Psoas muscle (tissue), 8 donors: ENCODE measurements around the gene EXD3. TPM values are rescaled to one million over a fixed set of nuclear protein-coding genes. Genes with fewer than 3 reads are reported as not detected.

Experiments
- ATAC-seq, 4 donors: fragments of 200-7000 bp; cut with Tn5 transposase; one replicate each; pipeline ENCODE4 v1.9.1; 2020; ENCODE audit warnings: moderate library complexity in 3 of 4, mild to moderate bottlenecking in 2 of 4
- DNase-seq, 2 donors: peaks; one replicate each; pipeline ENCODE4 v3.0.0-alpha.2; 2020
- H3K27ac ChIP-seq: fragments of 200-600 bp; one replicate; pipeline ENCODE4 v1.8.0; 2022
- H3K27me3 ChIP-seq, 3 donors: fragments of 200-600 bp in 1 of 3; one replicate each; pipeline versions ENCODE4 v1.6.1 to v1.8.0; 2013 to 2022; ENCODE audit warnings: low read length in 2 of 3, mild to moderate bottlenecking in 2 of 3, moderate library complexity in 1 of 3; ENCODE audit not compliant: insufficient read depth in 3 of 3
- H3K36me3 ChIP-seq, 2 donors: fragments of 200-600 bp in 1 of 2; one replicate each; pipeline versions ENCODE4 v1.6.1 to v1.8.0; 2013 to 2022; ENCODE audit warnings: low read depth in 1 of 2, mild to moderate bottlenecking in 1 of 2, moderate library complexity in 1 of 2; ENCODE audit not compliant: insufficient read depth in 1 of 2
- H3K4me1 ChIP-seq: fragments of 200-600 bp; one replicate; pipeline ENCODE4 v1.8.0; 2022
- H3K4me3 ChIP-seq: fragments of 200-600 bp; one replicate; pipeline ENCODE4 v1.8.0; 2022; ENCODE audit warnings: mild to moderate bottlenecking
- H3K9me3 ChIP-seq: fragments of 200-600 bp; one replicate; pipeline ENCODE4 v1.8.0; 2022
- WGBS, 3 donors: extraction: QIAGEN DNeasy Blood & Tissue Kit; methylation state at CpG; one replicate each; pipeline versions ENCODE4 v1.1.6 to v1.1.7; 2013; 5-methylcytosine and 5-hydroxymethylcytosine counted together
- intact Hi-C, 2 donors: fragments of 100-400 bp; cut with DNase I; formaldehyde crosslinking; loops; one replicate each; pipeline versions ENCODE4 v1.11.0 to v1.14.2; 2022
- polyA plus RNA-seq, 3 donors: library from polyadenylated mRNA; stranded (reverse); fragments of 200-250 nt; gene quantifications; one replicate each; pipeline ENCODE4 v1.2.3, GENCODE V29; 2013
- total RNA-seq, 4 donors: library from RNA; stranded (reverse); fragmentation: NEBNext Ultra II Directional in 2 of 4; extraction: Animal tissue kit (Norgen Biotek cat#: 25700) in 2 of 4; gene quantifications; one replicate each; pipeline versions ENCODE4 v1.2.1 to v1.2.4, GENCODE V29; 2021 to 2023
- TF ChIP-seq, protein P1 (sequence below): fragments of 200-600 bp; IDR thresholded peaks from one replicate; pipeline ENCODE4 v1.8.0; 2022; ENCODE audit warnings: antibody characterized with exemption
- donor health status: healthy with polysubstance abuse.
- donor health status: DM: no; HTN: no; CAD: no; lungs with moderate emphysema.
- donor health status: Bipolar disorder and iron deficiency.
- donor health status: healthy.
- donor health status: DM: yes; HTN: yes; CAD: no.
- donor health status: DM: no; HTN: no; CAD: no.
- donor health status: DM: no; HTN: no; CAD: no.
- donor health status: DM: yes; HTN: yes; CAD: no.

The EXD3 gene
- total and polyA plus RNA-seq, 7 donors, result 5.7 to 11.2 (median 9.4) TPM

DNA sequence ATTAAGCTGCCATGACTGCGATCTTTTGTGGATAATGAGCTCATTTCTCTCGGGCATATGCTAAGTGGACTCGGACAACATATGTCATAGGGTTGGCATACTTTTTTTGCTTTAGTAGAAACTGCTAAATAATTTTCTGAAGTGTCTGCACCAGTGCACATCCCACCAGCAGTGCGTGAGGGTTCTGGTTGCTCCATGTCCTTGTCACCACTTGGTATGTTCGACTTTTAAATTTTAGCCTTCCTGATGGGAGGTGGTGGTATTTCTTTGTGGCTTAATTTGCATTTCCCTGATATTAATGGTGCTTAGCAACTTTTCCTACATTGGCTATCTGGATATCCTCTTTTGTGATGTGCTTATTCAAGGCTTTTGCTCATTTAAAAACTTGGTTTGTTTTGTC is 63.1 kb downstream of the EXD3 start:
- H3K27me3 ChIP-seq, result no peaks in the 10 kb centered on the region
- TF ChIP-seq, protein P1, sequence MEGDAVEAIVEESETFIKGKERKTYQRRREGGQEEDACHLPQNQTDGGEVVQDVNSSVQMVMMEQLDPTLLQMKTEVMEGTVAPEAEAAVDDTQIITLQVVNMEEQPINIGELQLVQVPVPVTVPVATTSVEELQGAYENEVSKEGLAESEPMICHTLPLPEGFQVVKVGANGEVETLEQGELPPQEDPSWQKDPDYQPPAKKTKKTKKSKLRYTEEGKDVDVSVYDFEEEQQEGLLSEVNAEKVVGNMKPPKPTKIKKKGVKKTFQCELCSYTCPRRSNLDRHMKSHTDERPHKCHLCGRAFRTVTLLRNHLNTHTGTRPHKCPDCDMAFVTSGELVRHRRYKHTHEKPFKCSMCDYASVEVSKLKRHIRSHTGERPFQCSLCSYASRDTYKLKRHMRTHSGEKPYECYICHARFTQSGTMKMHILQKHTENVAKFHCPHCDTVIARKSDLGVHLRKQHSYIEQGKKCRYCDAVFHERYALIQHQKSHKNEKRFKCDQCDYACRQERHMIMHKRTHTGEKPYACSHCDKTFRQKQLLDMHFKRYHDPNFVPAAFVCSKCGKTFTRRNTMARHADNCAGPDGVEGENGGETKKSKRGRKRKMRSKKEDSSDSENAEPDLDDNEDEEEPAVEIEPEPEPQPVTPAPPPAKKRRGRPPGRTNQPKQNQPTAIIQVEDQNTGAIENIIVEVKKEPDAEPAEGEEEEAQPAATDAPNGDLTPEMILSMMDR, result no peak
- H3K4me3 ChIP-seq, result no peak overlapping the region
- DNase-seq (no peak), ATAC-seq (no peak)
- H3K36me3 ChIP-seq, result no peaks in the 10 kb centered on the region
- 93 to 100% methylated on average over 5 of the region's 5 CpGs; no CpG with 5 or more reads in 1 of the 3 donors for WGBS, 3 donors
- peaks cover 9% of the 10 kb centered on the region for H3K9me3 ChIP-seq
- intact Hi-C loops, result no loop called here
- H3K4me1 ChIP-seq, result no peaks in the 10 kb centered on the region
- H3K27ac ChIP-seq, result no peak overlapping the region

DNA sequence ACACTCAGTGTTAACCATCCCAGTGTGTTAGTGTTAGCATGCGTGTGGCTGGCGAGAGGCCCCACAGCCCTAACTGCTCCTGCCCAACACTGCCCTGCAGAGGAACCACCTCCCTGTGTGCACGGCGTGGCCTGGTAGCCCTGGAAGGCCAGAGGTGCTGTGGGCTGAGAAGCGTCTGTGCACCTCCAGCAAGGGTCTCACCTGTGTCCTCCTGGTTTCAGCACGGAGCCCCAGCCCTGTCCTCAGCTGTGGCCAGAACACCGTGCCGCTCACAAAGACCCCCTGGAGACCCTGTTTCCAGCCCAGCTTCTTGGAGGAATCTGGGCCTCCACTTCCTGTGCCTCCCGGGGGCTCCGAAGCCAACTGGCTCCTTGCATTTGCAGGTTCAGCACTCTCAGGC is 64.8 kb downstream of the EXD3 start:
- Histone ChIP-seq H3K4me3 (no peak overlapping the region), H3K27ac (no peak overlapping the region), H3K36me3 (no peaks in the 10 kb centered on the region), H3K9me3 (peaks cover 9% of the 10 kb centered on the region), H3K27me3 (no peaks in the 10 kb centered on the region), H3K4me1 (no peaks in the 10 kb centered on the region)
- no peak for ATAC-seq
- DNase-seq, result no peak
- intact Hi-C loops, result no loop called here
- TF ChIP-seq, protein P1, result no peak
- WGBS, 3 donors, result 92 to 98% (median 96%) methylated on average over 10 of the region's 10 CpGs

DNA sequence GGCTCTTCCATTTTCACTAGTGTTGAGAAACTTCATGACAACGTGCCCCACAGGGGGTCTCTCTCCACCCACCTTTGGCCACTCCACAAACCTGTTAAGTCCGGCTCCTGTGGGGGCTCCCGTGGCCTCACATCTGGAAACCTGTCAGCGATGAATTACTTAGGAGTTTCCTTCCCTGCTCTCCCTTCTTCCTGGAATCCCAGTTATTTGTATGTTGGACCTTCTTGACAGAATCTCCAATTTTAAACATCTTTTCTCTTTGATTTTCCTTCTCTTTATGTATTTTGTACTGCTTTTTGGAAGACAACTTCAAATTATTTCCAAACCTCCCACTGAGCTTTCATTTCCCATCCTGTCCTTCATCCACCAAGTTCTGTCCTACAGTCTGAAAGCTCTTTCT is 65.8 kb downstream of the EXD3 start:
- DNase-seq (no peak), ATAC-seq (no peak)
- WGBS, 3 donors, result 84 to 90% (median 87%) methylated on average over 4 of the region's 4 CpGs
- TF ChIP-seq, protein P1, result no peak
- Histone ChIP-seq H3K4me1 (no peaks in the 10 kb centered on the region), H3K27ac (no peak overlapping the region), H3K36me3 (no peaks in the 10 kb centered on the region), H3K27me3 (no peaks in the 10 kb centered on the region), H3K4me3 (no peak overlapping the region), H3K9me3 (peaks cover 9% of the 10 kb centered on the region)
- intact Hi-C loops, result no loop called here

DNA sequence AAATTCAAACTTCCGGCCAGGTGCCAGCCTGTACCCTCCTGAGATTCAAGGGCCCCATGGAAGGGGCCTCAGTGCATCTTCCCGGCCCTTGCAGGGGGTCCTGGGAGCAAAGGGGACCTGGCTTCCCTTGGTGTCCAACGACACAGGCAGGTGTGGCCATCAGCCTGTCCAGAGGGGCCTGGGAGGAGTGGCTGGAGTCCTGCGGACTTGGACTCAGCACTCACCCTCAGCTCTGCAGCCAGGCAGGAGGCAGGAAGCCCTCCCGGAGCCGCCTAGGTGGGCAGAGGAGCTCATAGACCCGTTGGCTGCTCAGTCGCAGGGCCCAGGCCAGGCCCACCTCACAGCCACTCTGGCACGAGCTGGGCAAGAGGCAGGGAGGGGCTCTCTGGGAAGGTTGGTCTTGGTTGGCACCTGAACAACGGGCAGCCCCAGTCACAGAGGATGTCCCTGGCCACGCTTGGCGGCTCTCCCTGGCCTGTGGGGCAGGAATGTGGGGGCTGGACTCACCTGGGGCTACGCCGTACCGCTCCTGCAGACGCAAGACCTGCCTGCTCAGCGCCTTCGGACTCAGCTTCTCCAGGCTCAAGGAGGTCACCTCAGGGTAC is 67.1 kb downstream of the EXD3 start:
- peaks cover 9% of the 10 kb centered on the region for H3K9me3 ChIP-seq
- H3K27me3 ChIP-seq, result no peaks in the 10 kb centered on the region
- H3K27ac ChIP-seq, result no peak overlapping the region
- TF ChIP-seq, protein P1, result no peak
- DNase-seq (no peak), ATAC-seq (no peak)
- no peaks in the 10 kb centered on the region for H3K4me1 ChIP-seq
- H3K36me3 ChIP-seq, result no peaks in the 10 kb centered on the region
- intact Hi-C loops, result no loop called here
- H3K4me3 ChIP-seq, result no peak overlapping the region
- WGBS, 3 donors, result 83 to 89% (median 86%) methylated on average over 18 of the region's 18 CpGs
